NB4 (cell line): Measurements from ENCODE around the gene RAP1GAP.

Experiments used
- MYC ChIP-seq: IDR thresholded peaks from 2 replicates; pipeline ENCODE4 v1.6.1; 2011; ENCODE audit warnings: low read depth, low read length
- POLR2A ChIP-seq: IDR thresholded peaks from 2 replicates; pipeline ENCODE4 v1.6.1; 2011; ENCODE audit warnings: mild to moderate bottlenecking; ENCODE audit not compliant: insufficient read length; ENCODE audit errors: extremely low read depth
- TF ChIP-seq, protein P1 (sequence below): IDR thresholded peaks from one replicate; pipeline ENCODE4 v1.5.1; 2012; ENCODE audit warnings: low read depth, low read length
- TF ChIP-seq, protein P2 (sequence below): IDR thresholded peaks from 2 replicates; pipeline ENCODE4 v1.6.1; 2011; ENCODE audit warnings: low read depth, low read length

DNA sequence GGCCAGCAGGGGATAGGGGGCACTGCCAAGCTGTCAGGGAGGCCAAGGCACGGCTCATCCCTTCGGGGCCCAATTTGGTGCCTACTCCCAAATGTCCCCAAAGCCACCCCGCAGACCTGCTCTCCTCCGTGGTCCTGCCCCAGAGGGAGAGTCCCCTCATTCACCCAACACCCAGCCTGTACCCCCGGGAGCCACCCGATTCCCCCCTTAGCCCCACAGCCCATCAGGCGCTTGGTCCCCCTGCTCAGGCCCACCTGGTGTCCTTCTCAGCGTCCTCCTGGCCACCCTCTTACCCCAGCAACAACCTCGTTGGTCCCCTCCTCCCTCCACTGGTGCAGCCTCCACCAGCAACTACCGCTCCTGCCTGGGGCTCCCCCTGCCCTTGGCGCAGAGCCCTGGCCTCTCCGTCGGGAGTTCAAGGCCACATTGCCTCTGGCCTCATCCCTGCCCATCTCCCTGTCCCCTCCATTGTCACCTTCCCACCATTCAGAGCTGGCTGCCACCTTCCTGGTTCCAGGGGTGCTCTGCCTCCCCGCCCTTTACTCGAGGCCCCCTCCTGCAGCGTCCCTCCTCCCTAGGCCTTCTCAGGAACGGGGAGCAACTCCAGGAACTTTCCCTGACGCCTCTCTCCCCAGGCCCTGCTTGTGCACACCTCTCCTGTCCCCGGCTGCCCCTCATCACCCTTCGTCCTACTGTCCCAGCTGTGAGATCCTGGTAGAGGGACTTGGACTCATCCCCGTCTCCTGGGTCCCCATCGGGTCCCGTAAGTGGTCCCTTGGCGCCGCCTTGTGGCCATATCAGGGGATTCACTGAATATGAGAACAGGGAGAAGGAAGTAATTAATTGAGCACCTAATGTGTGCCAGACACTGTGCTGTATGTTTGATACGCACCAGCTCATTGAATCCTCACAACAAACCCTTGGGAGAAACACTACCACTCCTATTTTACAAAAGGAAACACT, 73.9 kb downstream of the RAP1GAP start:
- TF ChIP-seq, protein P1, sequence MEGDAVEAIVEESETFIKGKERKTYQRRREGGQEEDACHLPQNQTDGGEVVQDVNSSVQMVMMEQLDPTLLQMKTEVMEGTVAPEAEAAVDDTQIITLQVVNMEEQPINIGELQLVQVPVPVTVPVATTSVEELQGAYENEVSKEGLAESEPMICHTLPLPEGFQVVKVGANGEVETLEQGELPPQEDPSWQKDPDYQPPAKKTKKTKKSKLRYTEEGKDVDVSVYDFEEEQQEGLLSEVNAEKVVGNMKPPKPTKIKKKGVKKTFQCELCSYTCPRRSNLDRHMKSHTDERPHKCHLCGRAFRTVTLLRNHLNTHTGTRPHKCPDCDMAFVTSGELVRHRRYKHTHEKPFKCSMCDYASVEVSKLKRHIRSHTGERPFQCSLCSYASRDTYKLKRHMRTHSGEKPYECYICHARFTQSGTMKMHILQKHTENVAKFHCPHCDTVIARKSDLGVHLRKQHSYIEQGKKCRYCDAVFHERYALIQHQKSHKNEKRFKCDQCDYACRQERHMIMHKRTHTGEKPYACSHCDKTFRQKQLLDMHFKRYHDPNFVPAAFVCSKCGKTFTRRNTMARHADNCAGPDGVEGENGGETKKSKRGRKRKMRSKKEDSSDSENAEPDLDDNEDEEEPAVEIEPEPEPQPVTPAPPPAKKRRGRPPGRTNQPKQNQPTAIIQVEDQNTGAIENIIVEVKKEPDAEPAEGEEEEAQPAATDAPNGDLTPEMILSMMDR, result peak; percentile 77
- TF ChIP-seq POLR2A, result no peak
- TF ChIP-seq, protein P2, sequence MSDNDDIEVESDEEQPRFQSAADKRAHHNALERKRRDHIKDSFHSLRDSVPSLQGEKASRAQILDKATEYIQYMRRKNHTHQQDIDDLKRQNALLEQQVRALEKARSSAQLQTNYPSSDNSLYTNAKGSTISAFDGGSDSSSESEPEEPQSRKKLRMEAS, result no peak
- TF ChIP-seq MYC, result no peak
